ENCODE measurements around the gene GNAI1.

- no peak for TF ChIP-seq CTCF (IDR thresholded peaks at IDR 0.05)
- no peak for TF ChIP-seq POLR2A (IDR thresholded peaks at IDR 0.05)
Measured at GRCh38 chr7:80235334-80235733, 100.7 kb downstream of the GNAI1 start.
